Cardiac septum (tissue), 1 donor: Measurements from ENCODE around the gene GSTA5. TPM values are rescaled to one million over a fixed set of nuclear protein-coding genes. Genes with fewer than 3 reads are reported as not detected.
"Not testable (repeated sequence)": the region's sequence is repeated elsewhere in the genome, so short reads cannot be mapped to it uniquely, and the experiment has no call there.

Source experiments
- DNase-seq: peaks from one replicate; pipeline ENCODE4 v3.0.0-alpha.2; 2020; ENCODE audit warnings: low spot score
- intact Hi-C: fragments of 100-400 bp; cut with DNase I; formaldehyde crosslinking; loops from one replicate; pipeline ENCODE4 v1.14.0; 2022
- long read RNA-seq: library from polyadenylated mRNA; unstranded; transcript quantifications from one replicate; pipeline ENCODE4 v2.0.0, GENCODE V29; 2021
- total RNA-seq: library from RNA; stranded (reverse); fragmentation: NEBNext Ultra II Directional; extraction: Animal tissue kit (Norgen Biotek cat#: 25700); gene quantifications from one replicate; pipeline ENCODE4 v1.2.1, GENCODE V29; 2021
- donor health status: DM: no; HTN: no; CAD: no.

GSTA5 gene
- not detected for total RNA-seq
- long read RNA-seq: 0 reads

GRCh38 chr6:52840763-52841585 lies at the start of gene GSTA5:
Gene GSTA5 (minus strand): TSS chr6:52840813.
- no peak for DNase-seq
- intact Hi-C loops: no loop called here

GRCh38 chr6:52890018-52890417 lies 49.4 kb upstream of the GSTA5 start:
- intact Hi-C loops: no loop called here
- DNase-seq: no peak

- intact Hi-C loops: no loop called here
- no peak for DNase-seq
These were observed 47.4 kb upstream of the GSTA5 start for GRCh38 chr6:52887910-52888524.

GRCh38 chr6:52881996-52882841 lies 41.6 kb upstream of the GSTA5 start:
- intact Hi-C loops: loop anchor here (5.0 kb wide), 2 partner anchors 105 to 185 kb away; partner anchors contain the start of gene FBXO9
- DNase-seq: no peak

GRCh38 chr6:52881662-52881995 lies 41.0 kb upstream of the GSTA5 start:
- intact Hi-C loops: loop anchor here (5.0 kb wide), 2 partner anchors 106 to 186 kb away; partner anchors contain the start of gene FBXO9

GRCh38 chr6:52877786-52878185 lies 37.2 kb upstream of the GSTA5 start:
- DNase-seq: no peak
- intact Hi-C loops: no loop called here

More at GRCh38 chr6:52881662-52881995, 41.0 kb upstream of the GSTA5 start:
- DNase-seq: no peak

- no peak for DNase-seq
- intact Hi-C loops: no loop called here
These were observed 36.6 kb upstream of the GSTA5 start for GRCh38 chr6:52877168-52877567.

GRCh38 chr6:52876056-52876787 lies 35.6 kb upstream of the GSTA5 start:
- no peak for DNase-seq
- intact Hi-C loops: no loop called here

- no peak for DNase-seq
- intact Hi-C loops: no loop called here
These were observed 31.4 kb upstream of the GSTA5 start for GRCh38 chr6:52872031-52872430.

GRCh38 chr6:52871621-52872020 lies 31.0 kb upstream of the GSTA5 start:
- intact Hi-C loops: no loop called here
- DNase-seq: no peak

- intact Hi-C loops, DNase-seq: not testable (repeated sequence)
These were observed 29.9 kb upstream of the GSTA5 start for GRCh38 chr6:52870335-52871091.

GRCh38 chr6:52868899-52869298 lies 28.3 kb upstream of the GSTA5 start:
- intact Hi-C loops, DNase-seq: not testable (repeated sequence)

GRCh38 chr6:52868240-52868639 lies 27.6 kb upstream of the GSTA5 start:
- intact Hi-C loops: no loop called here
- no peak for DNase-seq

- DNase-seq, intact Hi-C loops: not testable (repeated sequence)
These were observed 20.5 kb upstream of the GSTA5 start for GRCh38 chr6:52861151-52861550.

- intact Hi-C loops: no loop called here
- no peak for DNase-seq
These were observed 17.8 kb upstream of the GSTA5 start for GRCh38 chr6:52858416-52858815.

- DNase-seq, intact Hi-C loops: not testable (repeated sequence)
These were observed 15.5 kb upstream of the GSTA5 start for GRCh38 chr6:52856137-52856536.

- DNase-seq: no peak
- intact Hi-C loops: no loop called here
These were observed 8.5 kb upstream of the GSTA5 start for GRCh38 chr6:52849137-52849536.

GRCh38 chr6:52846002-52846401 lies 5.4 kb upstream of the GSTA5 start:
- DNase-seq: no peak
- intact Hi-C loops: no loop called here

GRCh38 chr6:52843605-52844004 lies 3.0 kb upstream of the GSTA5 start:
- DNase-seq: no peak
- intact Hi-C loops: no loop called here
